Activated CD8-positive, alpha-beta memory T cell treated with anti-CD3 and anti-CD28 coated beads for 48 hours (primary cell): Measurements from ENCODE around the gene DPY19L3.
A peak's percentile ranks its signal among the peaks of the same experiment; 100 is the strongest.
"Not testable (repeated sequence)": the region's sequence is repeated elsewhere in the genome, so short reads cannot be mapped to it uniquely, and the experiment has no call there.

Experiments
- DNase-seq, 3 experiments: peaks; one replicate each; pipeline ENCODE4 v3.0.0-alpha.2; 2020; ENCODE audit warnings: low read depth in 2 of 3, low spot score in 2 of 3

The DPY19L3 gene, protein sequence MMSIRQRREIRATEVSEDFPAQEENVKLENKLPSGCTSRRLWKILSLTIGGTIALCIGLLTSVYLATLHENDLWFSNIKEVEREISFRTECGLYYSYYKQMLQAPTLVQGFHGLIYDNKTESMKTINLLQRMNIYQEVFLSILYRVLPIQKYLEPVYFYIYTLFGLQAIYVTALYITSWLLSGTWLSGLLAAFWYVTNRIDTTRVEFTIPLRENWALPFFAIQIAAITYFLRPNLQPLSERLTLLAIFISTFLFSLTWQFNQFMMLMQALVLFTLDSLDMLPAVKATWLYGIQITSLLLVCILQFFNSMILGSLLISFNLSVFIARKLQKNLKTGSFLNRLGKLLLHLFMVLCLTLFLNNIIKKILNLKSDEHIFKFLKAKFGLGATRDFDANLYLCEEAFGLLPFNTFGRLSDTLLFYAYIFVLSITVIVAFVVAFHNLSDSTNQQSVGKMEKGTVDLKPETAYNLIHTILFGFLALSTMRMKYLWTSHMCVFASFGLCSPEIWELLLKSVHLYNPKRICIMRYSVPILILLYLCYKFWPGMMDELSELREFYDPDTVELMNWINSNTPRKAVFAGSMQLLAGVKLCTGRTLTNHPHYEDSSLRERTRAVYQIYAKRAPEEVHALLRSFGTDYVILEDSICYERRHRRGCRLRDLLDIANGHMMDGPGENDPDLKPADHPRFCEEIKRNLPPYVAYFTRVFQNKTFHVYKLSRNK

DNA sequence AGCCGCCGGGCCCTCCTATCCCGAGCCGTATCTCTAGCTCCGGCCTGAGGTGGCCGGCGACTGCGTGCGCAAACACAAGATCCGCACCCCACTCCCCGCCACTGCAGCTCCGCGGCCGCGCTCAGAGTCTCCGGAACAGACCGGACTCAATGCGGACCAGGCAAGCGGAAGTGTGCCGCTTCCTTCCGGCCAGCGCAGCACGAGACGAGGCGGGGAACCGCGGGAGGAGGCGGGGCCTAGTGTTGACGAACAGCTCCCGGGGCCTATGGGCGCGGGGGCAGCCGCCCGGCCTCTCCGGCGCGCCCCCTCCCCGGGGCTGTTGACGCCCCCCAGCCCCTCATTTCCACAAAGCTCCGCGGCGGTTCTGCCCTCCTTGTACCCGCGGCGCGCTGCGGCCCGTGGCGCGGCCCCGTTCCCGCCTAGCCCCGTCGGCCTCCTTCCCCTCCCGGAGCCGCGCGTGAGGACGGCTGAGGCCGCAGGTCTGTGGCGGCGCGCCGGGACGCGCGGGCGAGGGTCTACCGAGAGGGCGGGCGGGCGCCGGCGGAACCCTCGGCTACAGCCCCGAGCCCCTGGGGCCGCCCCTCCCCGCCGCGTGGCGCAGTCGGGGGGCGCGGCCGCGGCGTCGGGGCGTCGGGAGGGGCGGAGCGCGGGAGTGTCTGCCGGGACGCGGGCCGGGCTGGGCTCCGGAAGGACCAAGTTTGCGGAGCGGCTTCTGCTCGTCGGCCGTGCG is at the start of gene DPY19L3:
DPY19L3 (plus strand) TSS at position 340 of the 730 bp plus-strand sequence. CDS start 2,484 bp downstream, outside the sequence.
- peak; percentile 79 to 86 (median 84) for DNase-seq

DNA sequence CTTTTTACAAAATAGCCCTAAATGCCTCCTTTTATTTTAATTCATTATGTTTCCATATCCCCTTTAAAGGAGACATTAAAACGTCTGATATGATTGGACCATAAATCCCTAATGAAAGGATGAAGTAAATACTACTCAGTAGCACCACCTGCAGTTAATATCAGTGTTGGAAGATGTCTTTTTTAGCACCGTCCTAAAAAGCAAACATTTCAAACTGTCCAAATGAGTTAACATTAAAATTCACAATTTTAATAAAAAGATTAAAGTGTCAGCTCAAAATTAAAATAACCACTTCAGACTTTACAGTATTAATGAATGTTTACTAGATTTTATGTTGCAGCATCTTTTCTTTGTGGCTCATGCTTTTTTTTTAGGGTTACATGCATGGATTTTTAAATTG is 47.9 kb upstream of the DPY19L3 start:
- DNase-seq = no peak

DNA sequence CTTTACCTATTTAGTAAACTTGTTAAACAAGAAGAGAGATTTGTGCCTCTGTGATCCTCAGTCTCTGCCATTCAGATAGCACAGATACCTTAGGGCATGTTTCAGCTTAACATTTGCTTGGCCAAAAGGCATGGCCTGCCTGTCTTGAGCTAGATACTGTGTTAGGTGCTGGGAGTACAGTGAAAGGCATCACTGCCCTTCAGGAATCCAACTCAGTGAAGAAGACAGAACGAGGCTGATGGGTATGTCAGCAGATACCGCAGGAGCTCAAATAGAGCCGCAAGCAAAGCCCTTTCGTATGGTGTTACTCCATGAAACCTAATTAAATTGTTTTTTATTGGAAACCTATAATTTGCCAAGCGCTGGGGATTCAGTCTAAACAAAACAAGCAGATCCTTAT is 47.2 kb upstream of the DPY19L3 start:
- DNase-seq = no peak

DNA sequence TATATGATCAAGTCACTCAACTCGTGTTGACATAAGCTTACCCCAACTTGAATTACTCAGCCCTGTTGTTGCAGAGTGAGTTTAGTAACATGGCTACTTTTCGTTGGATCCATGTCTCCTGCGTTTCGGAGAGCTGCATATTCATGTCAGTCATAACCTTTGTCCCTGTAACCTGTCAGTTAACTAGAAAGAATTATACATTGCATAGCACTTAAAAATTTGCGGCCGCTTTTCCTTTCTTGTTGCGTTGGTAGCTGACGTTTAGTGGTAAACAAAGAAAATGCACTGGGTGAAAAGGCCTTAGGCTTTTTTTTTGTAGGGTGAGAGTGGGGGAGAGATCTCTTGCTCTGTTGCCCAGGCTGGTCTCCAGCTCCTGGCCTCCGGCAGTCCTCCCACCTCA is 46.0 kb upstream of the DPY19L3 start:
- no peak for DNase-seq

DNA sequence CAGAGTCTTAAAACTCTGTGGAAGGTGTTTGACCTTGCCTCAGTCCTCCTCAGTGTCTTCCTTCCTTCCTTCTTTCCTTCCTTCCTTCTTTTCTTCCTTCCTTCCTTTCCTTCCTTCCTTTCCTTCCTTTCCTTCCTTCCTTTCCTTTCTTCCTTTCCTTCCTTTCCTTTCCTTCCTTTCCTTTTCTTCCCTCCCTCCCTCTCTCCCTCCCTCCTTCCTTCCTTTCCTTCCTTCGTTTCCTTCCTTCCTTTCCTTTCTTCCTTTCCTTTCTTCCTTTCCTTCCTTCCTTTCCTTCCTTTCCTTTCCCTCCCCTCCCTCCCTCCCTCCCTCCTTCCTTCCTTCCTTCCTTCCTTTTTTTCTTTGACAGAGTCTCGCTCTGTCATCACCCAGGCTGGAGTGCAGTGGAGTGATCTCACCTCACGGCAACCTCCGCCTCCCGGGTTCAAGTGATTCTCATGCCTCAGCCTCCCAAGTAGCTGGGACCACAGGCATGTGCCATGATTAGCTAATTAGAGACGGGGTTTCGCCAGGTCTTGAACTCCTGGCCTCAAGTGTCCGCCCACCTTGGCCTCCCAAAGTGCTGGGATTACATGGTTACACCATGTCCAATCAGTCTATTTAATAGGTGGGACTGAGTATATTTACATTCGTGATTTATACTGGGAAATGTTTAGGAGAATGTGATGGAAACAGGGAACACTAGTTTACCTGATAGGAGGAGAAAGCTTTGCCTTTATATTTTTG is 43.8 kb upstream of the DPY19L3 start:
- DNase-seq = no peak

DNA sequence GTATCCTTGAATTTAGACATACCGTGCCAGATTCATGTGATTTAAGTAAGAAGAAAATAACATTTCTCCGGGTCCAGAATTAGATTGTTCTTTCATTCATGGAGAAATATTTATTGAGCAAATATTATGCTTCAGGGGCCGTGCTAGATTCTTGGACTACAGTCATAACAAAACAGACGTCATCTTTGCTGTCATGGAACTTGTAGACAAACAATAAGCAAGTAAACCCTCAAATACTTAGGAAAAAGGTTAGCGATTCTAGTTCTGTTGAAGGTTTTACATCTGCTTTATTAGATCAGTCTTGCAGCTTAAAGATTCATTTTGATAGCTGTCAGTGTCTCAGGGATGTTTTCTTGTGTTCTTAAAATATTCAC is 43.3 kb upstream of the DPY19L3 start:
- DNase-seq = no peak

DNA sequence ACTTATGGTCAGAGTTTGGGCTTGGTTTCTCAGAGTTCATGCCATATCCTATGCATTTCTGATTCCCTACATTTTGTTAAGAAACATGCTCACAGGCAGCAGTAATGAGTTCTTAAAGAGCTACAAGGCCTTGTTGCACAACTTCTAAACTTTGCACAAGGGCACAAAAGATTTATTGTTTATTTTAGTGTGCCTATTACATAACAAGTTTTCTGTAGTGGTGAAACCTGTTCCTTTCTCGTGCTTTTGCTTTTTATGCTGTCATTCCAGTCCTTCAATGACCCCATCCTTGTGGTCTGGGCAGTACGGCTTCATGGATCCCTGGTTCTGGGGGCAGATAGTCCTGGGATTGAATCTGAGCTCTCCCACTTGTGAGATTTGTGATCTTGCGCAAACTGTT is 42.4 kb upstream of the DPY19L3 start:
- no peak for DNase-seq

DNA sequence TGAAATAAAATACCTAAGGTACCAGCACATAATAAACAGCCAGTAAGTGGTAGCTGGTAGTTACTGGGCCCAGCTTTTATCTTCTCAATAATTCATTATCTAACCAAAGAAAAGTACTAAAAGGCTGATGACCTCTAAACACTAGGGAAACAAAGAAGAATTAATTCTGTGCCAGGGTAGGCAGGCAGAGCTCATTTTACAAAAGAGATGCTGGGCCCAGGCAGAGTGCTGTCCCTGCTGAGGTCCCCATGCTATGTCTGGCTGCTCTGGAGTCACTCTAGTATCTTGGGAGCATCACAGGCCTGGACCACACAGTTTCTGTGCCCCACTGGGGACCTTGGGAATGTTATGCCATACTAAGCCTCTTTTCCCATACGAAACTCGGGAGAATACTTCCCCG is 41.9 kb upstream of the DPY19L3 start:
- no peak for DNase-seq

DNA sequence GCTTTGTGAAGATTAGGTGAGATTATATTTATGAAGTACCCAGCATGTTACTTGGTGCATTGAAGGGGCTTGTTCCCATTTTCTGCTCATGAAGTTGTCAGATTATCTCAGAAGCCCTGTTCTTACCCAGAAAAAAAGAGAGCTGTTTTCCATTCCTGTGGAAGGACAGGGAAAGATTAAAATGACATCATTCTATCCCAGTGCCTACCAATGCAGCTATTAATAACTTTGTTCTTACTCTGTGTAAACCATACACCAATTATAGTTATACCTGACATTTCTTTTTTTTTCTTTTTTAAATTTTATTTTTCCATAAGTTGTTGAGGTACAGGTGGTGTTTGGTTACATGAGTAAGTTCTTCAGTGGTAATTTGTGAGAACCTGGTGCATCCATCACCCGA is 41.5 kb upstream of the DPY19L3 start:
- DNase-seq = no peak

DNA sequence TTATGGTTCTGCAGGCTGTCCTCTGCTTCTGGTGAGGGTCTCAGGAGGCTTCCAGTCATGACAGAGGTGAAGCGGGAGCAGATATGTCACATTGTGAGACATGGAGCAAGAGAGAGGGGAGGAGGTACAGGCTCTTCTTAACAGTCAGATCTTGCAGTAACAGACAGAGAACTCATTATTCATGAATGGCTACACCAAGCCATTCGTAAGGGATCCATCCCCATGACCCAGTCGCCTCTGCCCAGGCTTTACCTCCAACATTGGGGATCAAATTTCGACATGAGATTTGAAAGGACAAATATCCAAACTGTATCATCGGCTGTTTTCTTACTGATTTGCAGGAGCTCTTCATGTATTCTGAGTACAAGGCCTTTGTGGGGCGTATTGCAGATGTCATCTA is 38.5 kb upstream of the DPY19L3 start:
- no peak for DNase-seq

DNA sequence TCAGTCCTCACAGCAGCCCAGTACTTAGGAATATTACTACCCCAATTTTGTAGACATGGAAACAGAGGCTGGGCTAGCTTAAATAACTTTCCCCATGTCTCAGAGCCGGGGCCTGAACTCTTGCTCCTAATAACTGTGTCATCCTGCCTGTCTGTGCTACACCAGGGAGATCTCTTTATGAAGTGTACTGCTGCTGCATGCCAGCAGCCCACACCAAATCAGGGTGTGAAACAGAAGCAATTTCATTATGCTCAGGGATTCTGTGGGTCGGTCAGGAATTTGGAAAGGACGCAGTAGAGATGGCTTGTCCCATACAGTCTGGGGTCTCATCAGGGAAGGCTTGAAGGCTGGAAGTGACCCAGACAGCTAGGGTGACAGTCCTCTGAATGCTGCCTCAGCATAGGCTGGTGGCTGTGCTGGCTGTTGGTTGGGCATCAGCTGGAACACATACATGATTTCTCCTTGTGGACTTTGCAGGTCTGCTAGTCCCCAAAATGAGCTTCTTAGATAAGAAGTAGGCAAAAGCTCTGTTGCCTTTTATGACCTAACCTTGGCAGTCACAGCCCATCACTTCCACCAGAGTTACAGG is 37.5 kb upstream of the DPY19L3 start:
- DNase-seq = no peak

DNA sequence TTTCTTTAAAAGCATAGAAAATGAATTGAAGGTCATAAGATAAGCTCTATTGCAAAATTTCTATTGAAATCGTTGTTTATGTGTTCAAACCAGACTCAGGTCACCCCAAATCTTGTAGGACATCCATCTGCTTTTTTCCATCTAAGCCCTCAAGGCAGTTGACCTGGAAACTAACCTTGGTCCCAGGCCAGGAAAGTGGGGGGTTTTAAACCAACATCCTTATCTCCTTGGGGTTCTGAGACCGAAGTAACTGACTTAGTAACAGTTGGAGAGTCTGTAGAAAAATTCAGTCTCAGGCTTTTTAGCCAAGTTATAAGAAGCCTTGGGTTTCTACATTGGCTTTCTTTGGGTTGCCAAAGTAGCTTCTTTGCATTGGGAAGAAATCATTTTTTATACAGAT is 36.8 kb upstream of the DPY19L3 start:
- no peak for DNase-seq

DNA sequence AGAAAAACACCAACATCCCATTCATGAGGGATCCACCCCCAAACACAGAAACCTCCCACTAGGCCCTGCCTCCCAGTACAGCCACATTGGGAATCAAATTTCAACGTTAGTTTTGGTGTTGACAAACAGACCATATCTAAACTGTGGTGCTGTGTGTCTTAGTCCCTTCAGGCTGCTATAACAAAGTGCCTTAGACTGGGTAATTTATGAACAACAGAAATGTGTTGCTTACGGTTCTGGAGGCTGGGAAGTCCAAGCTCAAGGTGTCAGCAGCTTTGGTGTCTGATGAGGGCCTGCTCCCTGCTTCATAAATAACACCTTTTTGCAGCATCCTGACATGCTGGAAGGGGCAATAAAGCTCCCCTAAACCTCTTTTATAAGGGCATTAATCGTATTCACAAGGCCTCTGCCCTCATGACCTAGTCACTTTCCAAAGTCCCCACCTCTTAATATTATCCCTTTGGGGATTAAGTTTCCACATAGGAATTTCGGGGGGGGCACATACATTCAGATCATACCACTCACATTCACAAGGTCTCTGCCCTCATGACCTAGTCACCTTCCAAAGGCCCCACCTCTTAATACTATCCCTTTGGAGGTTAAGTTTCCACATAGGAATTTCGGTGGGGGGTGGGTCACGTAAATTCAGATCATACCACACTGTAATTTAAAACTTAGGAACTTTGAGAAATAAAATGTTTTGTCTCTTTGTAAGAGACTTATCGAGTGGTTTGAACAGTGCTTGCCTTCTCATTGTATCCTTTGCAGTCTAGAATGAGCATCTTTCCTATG is 32.6 kb upstream of the DPY19L3 start:
- DNase-seq = no peak

DNA sequence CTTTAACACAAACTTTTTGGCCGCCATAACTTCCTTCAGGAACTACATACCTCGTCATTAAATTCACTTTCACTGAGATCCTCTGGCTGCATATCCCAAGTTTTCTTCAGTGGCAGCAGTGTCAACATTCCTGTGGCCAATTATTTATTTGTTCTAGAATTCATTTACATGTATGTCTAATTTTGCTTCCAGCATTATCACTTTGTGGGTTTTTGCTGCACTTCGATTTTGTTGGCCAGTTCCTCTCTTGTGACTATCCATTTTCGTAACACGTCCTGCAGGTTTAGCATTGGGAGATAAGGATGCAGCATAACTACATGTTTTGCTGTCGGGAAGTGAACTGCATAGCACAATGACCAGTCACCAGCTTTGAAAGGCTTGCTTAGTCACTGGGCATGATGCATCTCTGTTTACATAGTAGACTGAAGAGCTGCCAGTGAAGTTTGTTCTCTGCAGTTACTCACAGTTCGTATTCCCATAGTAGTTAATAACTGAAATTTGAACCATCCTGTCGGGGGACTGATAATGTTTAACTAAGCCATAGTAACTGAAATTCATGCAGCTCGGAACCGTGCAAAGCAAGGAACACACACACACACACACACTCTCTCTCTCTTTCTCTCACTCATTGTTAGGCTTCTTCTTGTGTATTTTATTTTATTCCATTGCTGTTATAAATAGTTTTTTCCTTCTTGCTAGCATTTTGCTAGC is 31.8 kb upstream of the DPY19L3 start:
- no peak for DNase-seq

DNA sequence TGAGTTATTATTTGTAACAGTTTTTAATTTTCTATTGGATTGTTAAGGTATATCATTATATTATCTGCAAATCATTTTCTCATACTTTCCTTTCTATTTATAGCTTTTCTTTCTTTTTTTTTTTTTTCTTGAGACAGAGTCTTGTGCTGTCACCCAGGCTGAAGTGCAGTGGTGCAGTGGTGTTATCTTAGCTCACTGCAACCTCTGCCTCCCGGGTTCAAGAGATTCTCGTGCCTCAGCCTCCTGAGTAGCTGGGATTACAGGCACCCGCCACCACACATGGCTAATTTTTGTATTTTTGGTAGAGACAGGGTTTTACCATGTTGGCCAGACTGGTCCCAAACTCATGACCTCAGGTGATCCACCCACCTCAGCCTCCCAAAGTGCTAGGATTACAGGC is 31.2 kb upstream of the DPY19L3 start:
- not testable (repeated sequence) for DNase-seq

DNA sequence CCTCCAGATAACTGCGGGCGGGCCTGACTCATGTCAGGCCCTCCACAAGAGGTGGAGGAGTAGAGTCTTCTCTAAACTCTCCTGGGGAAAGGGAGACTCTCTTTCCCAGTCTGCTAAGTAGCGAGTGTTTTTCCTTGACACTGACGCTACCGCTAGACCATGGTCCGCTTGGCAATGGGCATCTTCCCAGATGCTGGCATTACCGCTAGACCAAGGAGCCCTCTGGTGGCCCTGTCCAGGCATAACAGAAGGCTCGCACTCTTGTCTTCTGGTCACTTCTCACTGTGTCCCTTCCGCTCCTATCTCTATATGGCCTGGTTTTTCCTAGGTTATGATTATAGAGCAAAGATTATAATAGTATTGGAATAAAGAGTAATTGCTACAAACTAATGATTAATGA is 28.5 kb upstream of the DPY19L3 start:
- not testable (repeated sequence) for DNase-seq

DNA sequence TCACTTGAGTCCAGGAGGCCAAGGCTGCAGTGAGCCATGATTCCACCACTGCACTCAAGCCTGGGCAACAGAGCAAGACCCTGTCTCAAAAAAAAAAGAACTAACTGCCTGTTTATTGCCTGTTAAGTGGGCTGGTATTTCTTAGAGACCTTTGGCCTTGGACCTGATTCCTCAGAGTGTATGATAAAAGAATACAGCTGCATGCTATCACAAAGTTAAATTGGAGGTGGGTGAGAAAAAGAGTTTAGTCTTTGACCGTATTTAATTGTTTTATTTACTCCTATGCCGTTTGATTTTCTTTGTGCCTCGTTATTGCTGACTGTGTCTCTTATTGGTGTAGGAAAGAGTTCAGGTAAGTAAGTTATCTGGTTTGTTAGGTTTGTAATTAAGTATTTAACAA is 25.3 kb upstream of the DPY19L3 start:
- DNase-seq = no peak

DNA sequence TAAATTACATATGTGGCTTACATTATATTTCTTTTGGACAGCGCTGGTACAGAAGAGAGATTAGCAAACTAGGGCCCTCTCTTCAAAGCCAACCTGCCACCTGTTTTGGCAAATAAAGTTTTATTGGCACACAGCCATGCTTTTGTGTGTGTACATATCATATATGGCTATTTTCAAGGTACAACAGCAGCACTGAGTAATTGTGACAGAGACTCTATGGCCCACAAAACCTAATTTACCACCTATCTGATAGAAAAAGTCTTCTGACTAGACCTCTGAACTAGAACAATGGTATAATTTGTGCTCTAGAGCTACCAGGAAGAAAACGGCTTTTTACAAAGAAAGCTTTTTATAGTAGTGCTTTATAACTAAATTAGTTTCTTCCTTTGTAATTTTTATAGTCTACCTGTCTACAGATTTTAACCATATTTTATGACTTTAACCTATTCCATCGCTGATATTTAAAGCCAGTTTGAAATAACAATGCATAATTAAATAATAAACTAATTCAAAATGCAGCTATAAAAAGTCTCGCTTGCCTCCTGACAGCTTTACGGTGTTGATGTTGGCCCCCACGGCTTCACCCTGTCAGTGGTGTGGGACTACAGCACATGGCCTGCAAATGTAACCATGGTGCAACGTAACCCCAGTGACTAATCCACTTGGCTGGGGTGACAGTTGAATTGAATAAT is 17.7 kb upstream of the DPY19L3 start:
- DNase-seq = no peak

DNA sequence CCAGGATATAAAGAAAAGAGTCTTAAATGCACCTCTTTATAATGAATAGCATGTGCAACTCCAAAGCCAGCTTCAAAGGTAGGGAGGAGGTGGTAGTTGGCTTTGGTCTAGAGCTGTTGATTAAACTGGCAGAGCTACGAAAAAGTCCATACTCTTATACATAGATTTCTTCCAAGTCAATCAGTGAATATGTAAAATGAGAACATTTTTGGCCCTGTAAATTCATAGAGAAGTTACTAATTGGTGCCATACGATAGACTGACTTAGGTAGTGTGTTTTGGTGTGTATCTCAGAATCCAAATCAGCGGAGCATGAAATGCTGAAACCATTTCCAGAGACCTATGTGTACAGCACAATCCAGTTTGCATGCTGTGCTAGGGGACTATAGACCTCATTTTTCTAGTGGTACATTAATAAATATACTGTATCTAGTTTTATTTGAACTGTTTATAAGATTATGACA is 17.1 kb upstream of the DPY19L3 start:
- DNase-seq = no peak
